GM18951 (cell line): ENCODE data around the gene TBL2.
A peak's percentile ranks its signal among the peaks of the same experiment; 100 is the strongest.

ENCODE experiments used
- POLR2A ChIP-seq: IDR thresholded peaks from 4 replicates; pipeline ENCODE4 v1.6.1; 2011; ENCODE audit warnings: mild to moderate bottlenecking; ENCODE audit not compliant: insufficient read length, insufficient read depth; ENCODE audit errors: extremely low read depth
- in situ Hi-C: fragments of 300-500 bp; cut with MboI; formaldehyde crosslinking; loops from one replicate; pipeline ENCODE4 v1.12.0; 2022; ENCODE audit warnings: low sequenced_read_pairs, mixed read lengths, inconsistent platforms; ENCODE audit not compliant: unreplicated experiment

TBL2 gene

GRCh38 chr7:73522105-73522872 is 56.1 kb downstream of the TBL2 start, which contains the start of gene BAZ1B:
TSS of gene BAZ1B (minus strand) at chr7:73522293. CDS start at chr7:73521933, 360 bp downstream.
- peak; percentile 87 for TF ChIP-seq POLR2A
- in situ Hi-C loops: no loop called here

- TF ChIP-seq POLR2A: no peak
- in situ Hi-C loops: no loop called here
These were observed 56.7 kb downstream of the TBL2 start for GRCh38 chr7:73521636-73522104.

- no peak for TF ChIP-seq POLR2A
- in situ Hi-C loops: no loop called here
These were observed 57.4 kb downstream of the TBL2 start for GRCh38 chr7:73520673-73521635.

- in situ Hi-C loops: no loop called here
- TF ChIP-seq POLR2A: no peak
These were observed 58.3 kb downstream of the TBL2 start for GRCh38 chr7:73519867-73520672.

- in situ Hi-C loops: no loop called here
- TF ChIP-seq POLR2A: no peak
These were observed 59.9 kb downstream of the TBL2 start for GRCh38 chr7:73518470-73518869.
